Muscle layer of colon (tissue), 2 donors: ENCODE results near the gene PDE3A.
"Not testable (repeated sequence)": the region's sequence is repeated elsewhere in the genome, so short reads cannot be mapped to it uniquely, and the experiment has no call there.

Experiments used
- H3K27ac ChIP-seq: one replicate; pipeline ENCODE4 v1.7.0; 2013; ENCODE audit warnings: low read depth, mild to moderate bottlenecking, low read length, moderate library complexity
- H3K27me3 ChIP-seq, 2 donors: one replicate each; pipeline ENCODE4 v1.7.0; 2013; ENCODE audit warnings: low read length in 2 of 2, mild to moderate bottlenecking in 2 of 2; ENCODE audit not compliant: insufficient read depth in 2 of 2, control insufficient read depth in 1 of 2
- H3K36me3 ChIP-seq: one replicate; pipeline ENCODE4 v1.7.0; 2013; ENCODE audit warnings: mild to moderate bottlenecking, low read length; ENCODE audit not compliant: insufficient read depth
- H3K4me1 ChIP-seq: one replicate; pipeline ENCODE4 v1.7.0; 2013; ENCODE audit warnings: mild to moderate bottlenecking, low read length; ENCODE audit not compliant: insufficient read depth
- H3K4me3 ChIP-seq, 2 donors: one replicate each; pipeline ENCODE4 v1.7.0; 2013; ENCODE audit warnings: low read length in 2 of 2, low read depth in 1 of 2, mild to moderate bottlenecking in 1 of 2, moderate library complexity in 1 of 2
- H3K9ac ChIP-seq: one replicate; pipeline ENCODE4 v1.7.0; 2013; ENCODE audit warnings: low read length
- H3K9me3 ChIP-seq: one replicate; pipeline ENCODE4 v1.7.0; 2013; ENCODE audit warnings: mild to moderate bottlenecking, low read length
- donor health status: abdominal sarcoma.
- donor health status: Adenocarcinoma of cecum.

PDE3A gene

GRCh38 chr12:20590570-20590969 is 222.2 kb downstream of the PDE3A start:
- H3K27ac ChIP-seq, result no peak overlapping the region
- no peaks in the 10 kb centered on the region for H3K9me3 ChIP-seq
- H3K36me3 ChIP-seq, result no peaks in the 10 kb centered on the region
- H3K4me3 ChIP-seq, result no peak overlapping the region
- H3K27me3 ChIP-seq, result no peaks in the 10 kb centered on the region
- no peak overlapping the region for H3K9ac ChIP-seq
- peaks cover 32% of the 10 kb centered on the region for H3K4me1 ChIP-seq

- Histone ChIP-seq H3K27ac (no peak overlapping the region), H3K9me3 (no peaks in the 10 kb centered on the region), H3K4me1 (peaks cover 27% of the 10 kb centered on the region), H3K4me3 (no peak overlapping the region), H3K9ac (no peak overlapping the region), H3K36me3 (no peaks in the 10 kb centered on the region), H3K27me3 (no peaks in the 10 kb centered on the region)
These were observed 224.2 kb downstream of the PDE3A start for GRCh38 chr12:20592556-20592955.

GRCh38 chr12:20593611-20594010 is 225.3 kb downstream of the PDE3A start:
- Histone ChIP-seq H3K4me1 (peaks cover 16% of the 10 kb centered on the region), H3K36me3 (no peaks in the 10 kb centered on the region), H3K27ac (no peak overlapping the region), H3K27me3 (no peaks in the 10 kb centered on the region), H3K9ac (no peak overlapping the region), H3K4me3 (no peak overlapping the region), H3K9me3 (no peaks in the 10 kb centered on the region)

GRCh38 chr12:20596061-20596460 is 227.7 kb downstream of the PDE3A start:
- Histone ChIP-seq H3K27ac (no peak overlapping the region), H3K4me1 (peaks cover 23% of the 10 kb centered on the region), H3K4me3 (no peak overlapping the region), H3K36me3 (no peaks in the 10 kb centered on the region), H3K27me3 (no peaks in the 10 kb centered on the region), H3K9me3 (no peaks in the 10 kb centered on the region), H3K9ac (no peak overlapping the region)

- H3K4me3 ChIP-seq, result no peak overlapping the region
- peak overlapping the region; percentile 39 for H3K27ac ChIP-seq
- no peaks in the 10 kb centered on the region for H3K9me3 ChIP-seq
- H3K4me1 ChIP-seq, result peaks cover 28% of the 10 kb centered on the region
- no peaks in the 10 kb centered on the region for H3K27me3 ChIP-seq
- H3K36me3 ChIP-seq, result no peaks in the 10 kb centered on the region
- no peak overlapping the region for H3K9ac ChIP-seq
These were observed 231.4 kb downstream of the PDE3A start for GRCh38 chr12:20599757-20600156.

- H3K4me1 ChIP-seq, result peaks cover 32% of the 10 kb centered on the region
- H3K27me3 ChIP-seq, result no peaks in the 10 kb centered on the region
- H3K27ac ChIP-seq, result peak overlapping the region; percentile 69
- H3K9me3 ChIP-seq, result no peaks in the 10 kb centered on the region
- H3K9ac ChIP-seq, result no peak overlapping the region
- H3K4me3 ChIP-seq, result no peak overlapping the region
- H3K36me3 ChIP-seq, result no peaks in the 10 kb centered on the region
These were observed 233.4 kb downstream of the PDE3A start for GRCh38 chr12:20601668-20602280.

- H3K9me3 ChIP-seq, result no peaks in the 10 kb centered on the region
- H3K4me3 ChIP-seq, result no peak overlapping the region
- peak overlapping the region; percentile 69 for H3K27ac ChIP-seq
- H3K27me3 ChIP-seq, result no peaks in the 10 kb centered on the region
- H3K9ac ChIP-seq, result no peak overlapping the region
- no peaks in the 10 kb centered on the region for H3K36me3 ChIP-seq
- H3K4me1 ChIP-seq, result peaks cover 32% of the 10 kb centered on the region
These were observed 234.5 kb downstream of the PDE3A start for GRCh38 chr12:20602641-20603391.

GRCh38 chr12:20604408-20605067 is 236.2 kb downstream of the PDE3A start:
- Histone ChIP-seq H3K9ac (no peak overlapping the region), H3K4me1 (peaks cover 31% of the 10 kb centered on the region), H3K9me3 (no peaks in the 10 kb centered on the region), H3K36me3 (no peaks in the 10 kb centered on the region), H3K4me3 (no peak overlapping the region), H3K27ac (peak overlapping the region; percentile 72), H3K27me3 (no peaks in the 10 kb centered on the region)

GRCh38 chr12:20615020-20615419 is 246.7 kb downstream of the PDE3A start:
- not testable (repeated sequence) for H3K36me3 ChIP-seq, H3K9ac ChIP-seq, H3K27ac ChIP-seq, H3K4me1 ChIP-seq, H3K27me3 ChIP-seq, H3K4me3 ChIP-seq, H3K9me3 ChIP-seq

GRCh38 chr12:20616093-20616492 is 247.8 kb downstream of the PDE3A start:
- H3K4me1 ChIP-seq, result no peaks in the 10 kb centered on the region
- no peaks in the 10 kb centered on the region for H3K9me3 ChIP-seq
- H3K4me3 ChIP-seq, result no peak overlapping the region
- no peaks in the 10 kb centered on the region for H3K27me3 ChIP-seq
- H3K36me3 ChIP-seq, result peaks cover 7% of the 10 kb centered on the region
- H3K27ac ChIP-seq, result no peak overlapping the region
- no peak overlapping the region for H3K9ac ChIP-seq

GRCh38 chr12:20620261-20620660 is 251.9 kb downstream of the PDE3A start:
- Histone ChIP-seq H3K27me3 (no peaks in the 10 kb centered on the region), H3K4me1 (no peaks in the 10 kb centered on the region), H3K27ac (no peak overlapping the region), H3K9ac (no peak overlapping the region), H3K9me3 (no peaks in the 10 kb centered on the region), H3K36me3 (peaks cover 7% of the 10 kb centered on the region), H3K4me3 (no peak overlapping the region)
